ENCODE measurements around the gene SUPT20HL2.

GRCh38 chrX:24357106-24357505, 43.2 kb upstream of the SUPT20HL2 start:
- no peak for TF ChIP-seq NR2F1 (conservative IDR thresholded peaks at IDR 0.05)
- TF ChIP-seq RELB (IDR thresholded peaks at IDR 0.05; ENCODE audit: low read depth) = no peak
- TF ChIP-seq EP300 (IDR thresholded peaks at IDR 0.05; ENCODE audit: borderline replicate concordance in 1 of 2, control insufficient read depth in 1 of 2, low read depth in 2 of 2, low read length in 2 of 2) = no peak
- no peak for TF ChIP-seq RAD21 (IDR thresholded peaks at IDR 0.05; ENCODE audit: insufficient read depth, low read depth, low read length)
- no peak for TF ChIP-seq POLR2A (IDR thresholded peaks at IDR 0.05; ENCODE audit: low read depth, low read length)
- TF ChIP-seq, protein P1, sequence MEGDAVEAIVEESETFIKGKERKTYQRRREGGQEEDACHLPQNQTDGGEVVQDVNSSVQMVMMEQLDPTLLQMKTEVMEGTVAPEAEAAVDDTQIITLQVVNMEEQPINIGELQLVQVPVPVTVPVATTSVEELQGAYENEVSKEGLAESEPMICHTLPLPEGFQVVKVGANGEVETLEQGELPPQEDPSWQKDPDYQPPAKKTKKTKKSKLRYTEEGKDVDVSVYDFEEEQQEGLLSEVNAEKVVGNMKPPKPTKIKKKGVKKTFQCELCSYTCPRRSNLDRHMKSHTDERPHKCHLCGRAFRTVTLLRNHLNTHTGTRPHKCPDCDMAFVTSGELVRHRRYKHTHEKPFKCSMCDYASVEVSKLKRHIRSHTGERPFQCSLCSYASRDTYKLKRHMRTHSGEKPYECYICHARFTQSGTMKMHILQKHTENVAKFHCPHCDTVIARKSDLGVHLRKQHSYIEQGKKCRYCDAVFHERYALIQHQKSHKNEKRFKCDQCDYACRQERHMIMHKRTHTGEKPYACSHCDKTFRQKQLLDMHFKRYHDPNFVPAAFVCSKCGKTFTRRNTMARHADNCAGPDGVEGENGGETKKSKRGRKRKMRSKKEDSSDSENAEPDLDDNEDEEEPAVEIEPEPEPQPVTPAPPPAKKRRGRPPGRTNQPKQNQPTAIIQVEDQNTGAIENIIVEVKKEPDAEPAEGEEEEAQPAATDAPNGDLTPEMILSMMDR (IDR thresholded peaks at IDR 0.05 in 2 of 3, conservative IDR thresholded peaks at IDR 0.05 in 1 of 3; ENCODE audit: control insufficient read depth in 2 of 3, extremely low read depth in 1 of 3, insufficient read depth in 1 of 3, low read depth in 3 of 3, low read length in 3 of 3) = no peak
